LHCN-M2 (cell line): Measurements from ENCODE around the gene LSM8. TPM values are rescaled to one million over a fixed set of nuclear protein-coding genes. Genes with fewer than 3 reads are reported as not detected.
"Not testable (repeated sequence)": the region's sequence is repeated elsewhere in the genome, so short reads cannot be mapped to it uniquely, and the experiment has no call there.

ENCODE experiments used
- DNase-seq: peaks from one replicate; pipeline ENCODE4 v3.0.0-alpha.2; 2012; ENCODE audit warnings: low read depth
- total RNA-seq: library from RNA; depleted of rRNA; stranded (reverse); fragments of >200 nt; gene quantifications from 2 replicates; pipeline ENCODE4 v1.2.3, GENCODE V29; 2014; rRNA removed

The LSM8 gene
- total RNA-seq, 1 experiment from 2014 or later = 71.4 TPM

DNA sequence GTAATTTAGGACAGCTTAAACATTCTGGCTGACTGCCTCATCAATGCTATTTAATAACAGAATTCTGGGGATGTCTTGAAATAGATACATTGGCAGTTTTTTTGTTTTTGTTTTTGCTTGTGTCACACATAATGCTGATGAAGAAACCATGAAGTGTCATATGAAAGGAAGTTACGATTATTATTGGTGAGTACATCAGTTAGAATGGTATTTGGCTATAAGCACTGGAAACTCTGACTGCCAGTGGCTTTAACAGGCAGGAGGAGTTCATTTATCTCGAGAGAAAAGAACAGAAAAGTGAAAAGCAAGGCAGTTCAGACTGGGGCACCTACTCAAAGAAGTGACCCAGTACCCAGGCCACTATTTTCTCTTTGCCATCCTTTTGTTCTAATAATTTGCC, 18.1 kb downstream of the LSM8 start:
- no peak for DNase-seq

- DNase-seq = peak; percentile 82
These were observed 30.3 kb downstream of the LSM8 start for GRCh38 chr7:118214051-118214832.

DNA sequence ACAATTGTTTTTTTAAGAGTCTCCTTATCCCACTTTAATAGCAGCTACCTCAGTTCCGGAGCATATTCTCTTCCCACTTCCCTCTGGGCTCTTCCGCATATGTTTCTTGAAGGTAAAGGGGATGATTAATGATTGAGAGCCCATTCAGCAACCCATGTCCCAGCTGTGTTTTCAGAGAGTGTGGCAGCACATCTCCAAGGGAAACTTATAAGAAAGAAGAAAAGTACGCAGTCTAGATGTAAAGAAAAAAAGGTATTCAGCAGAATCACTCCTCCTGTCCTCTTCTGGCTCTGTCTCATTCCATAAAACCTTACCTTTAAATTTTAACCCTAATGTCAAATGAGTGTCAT, 30.8 kb downstream of the LSM8 start:
- no peak for DNase-seq

DNA sequence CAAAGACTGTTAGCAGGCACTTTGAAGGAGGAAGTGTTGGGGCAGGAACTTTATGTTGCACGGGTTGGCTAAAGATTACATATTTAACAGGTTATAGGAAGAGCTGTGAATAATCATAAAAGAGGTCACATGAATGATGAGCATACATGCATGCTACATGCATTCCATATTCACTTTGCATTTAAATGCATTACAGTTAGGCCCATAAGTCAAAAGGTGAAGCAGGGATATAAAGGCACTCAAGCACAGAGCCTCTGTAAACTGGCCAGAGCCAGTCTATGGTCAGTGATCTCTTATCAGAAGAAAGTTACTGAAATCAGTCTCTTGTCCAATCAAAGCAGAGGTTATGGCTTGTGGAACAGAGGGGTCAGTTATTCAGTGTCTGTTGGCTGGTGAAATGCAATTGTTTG, 33.3 kb downstream of the LSM8 start:
- no peak for DNase-seq

- no peak for DNase-seq
These were observed 34.6 kb downstream of the LSM8 start for GRCh38 chr7:118218413-118219156.

DNA sequence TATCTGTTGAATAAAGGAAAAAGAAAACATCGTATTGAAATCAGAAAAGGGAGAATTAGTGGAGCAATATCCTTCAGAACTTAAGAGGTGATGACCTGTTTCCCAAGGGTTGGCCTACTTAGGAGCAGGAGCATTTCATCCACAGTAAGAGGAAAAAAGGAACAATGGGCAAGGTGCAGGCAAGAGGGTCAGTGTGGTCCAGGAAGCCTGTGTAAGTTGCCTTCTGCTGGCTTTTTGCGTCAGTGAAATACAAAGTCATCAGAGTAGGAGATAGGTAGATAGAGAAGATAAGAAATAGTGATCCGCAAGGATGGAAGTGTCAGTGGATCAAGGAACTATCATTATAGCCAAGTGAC, 35.2 kb downstream of the LSM8 start:
- no peak for DNase-seq

- DNase-seq = peak; percentile 21
These were observed 36.6 kb downstream of the LSM8 start for GRCh38 chr7:118220583-118220982.

DNA sequence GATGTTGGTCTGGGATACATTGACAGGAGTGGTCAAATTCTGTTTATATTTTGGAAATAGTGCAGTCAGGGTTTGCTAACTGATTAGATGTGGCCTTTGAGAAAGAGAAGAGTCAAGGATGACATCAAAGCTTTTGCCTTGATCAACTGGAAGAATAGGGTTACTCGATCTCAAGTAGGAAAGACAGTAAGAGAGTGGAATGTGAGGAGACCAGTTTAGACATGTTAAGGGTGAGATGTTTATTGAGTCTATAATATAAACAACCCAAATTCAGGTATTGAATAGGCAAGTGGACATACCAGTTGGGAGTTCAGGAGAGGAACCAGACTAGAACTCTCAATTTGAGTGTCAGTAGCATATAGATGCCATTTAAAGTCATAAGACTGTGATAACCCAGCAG, 38.6 kb downstream of the LSM8 start:
- DNase-seq = no peak

DNA sequence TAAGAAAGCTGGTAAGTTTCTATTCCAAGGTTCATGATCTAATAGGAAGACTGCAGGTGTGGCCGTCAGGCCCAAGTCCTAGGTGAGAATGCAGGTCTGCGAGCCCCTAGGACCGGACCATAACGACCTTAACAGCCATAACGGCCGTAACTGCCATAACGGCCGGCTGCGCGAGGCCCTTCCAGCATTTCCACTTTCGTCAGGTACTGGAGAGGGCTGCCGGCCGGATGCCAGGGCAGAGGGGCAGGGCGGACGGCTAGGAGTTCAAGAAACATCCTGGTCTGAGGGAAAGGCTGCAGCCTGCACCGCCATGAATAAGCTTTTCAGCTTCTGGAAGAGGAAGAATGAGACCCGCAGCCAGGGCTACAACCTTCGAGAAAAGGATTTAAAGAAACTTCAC, 40.6 kb downstream of the LSM8 start, which contains the start of gene ANKRD7:
TSS of gene ANKRD7 (plus strand) at position 184 of the 400 bp plus-strand sequence. CDS start at position 311, 127 bp downstream.
- DNase-seq = no peak

- DNase-seq = no peak
These were observed 48.9 kb downstream of the LSM8 start for GRCh38 chr7:118232837-118233236.

DNA sequence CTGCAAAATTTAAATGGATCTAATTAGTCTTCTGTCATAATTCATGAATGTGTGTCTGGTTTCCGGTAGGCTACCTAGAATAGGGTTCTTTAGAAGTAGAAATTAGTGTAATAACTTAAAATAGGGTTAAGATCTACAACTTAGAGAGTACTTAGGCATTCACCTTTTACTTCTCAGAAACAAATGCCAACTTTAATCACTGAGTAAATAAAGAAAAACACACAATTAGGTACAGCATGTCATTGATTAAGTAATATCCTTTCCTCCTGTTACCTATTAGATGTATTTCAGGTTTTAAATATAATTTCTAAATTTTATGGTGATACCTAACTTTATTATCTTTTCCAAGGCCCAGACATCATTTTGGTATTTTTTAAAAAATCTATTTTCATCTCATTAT, 49.8 kb downstream of the LSM8 start:
- DNase-seq = no peak

- no peak for DNase-seq
These were observed 55.0 kb downstream of the LSM8 start for GRCh38 chr7:118239014-118239413.

DNA sequence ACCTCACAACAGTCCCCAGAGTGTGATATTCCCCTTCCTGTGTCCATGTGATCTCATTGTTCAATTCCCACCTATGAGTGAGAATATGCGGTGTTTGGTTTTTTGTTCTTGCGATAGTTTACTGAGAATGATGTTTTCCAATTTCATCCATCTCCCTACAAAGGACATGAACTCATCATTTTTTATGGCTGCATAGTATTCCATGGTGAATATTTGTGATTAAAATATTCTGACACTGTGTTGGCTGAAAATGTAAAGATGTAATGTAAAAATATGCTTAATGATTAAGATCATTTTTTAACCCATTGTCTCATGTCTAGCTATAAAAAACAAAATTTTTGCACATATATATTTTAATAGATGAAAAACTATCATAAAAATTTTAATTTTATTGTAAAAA, 56.4 kb downstream of the LSM8 start:
- DNase-seq = not testable (repeated sequence)

Other genes with a start within 250 kb of the LSM8 start
- 1.5 and 3.6 TPM in 2 replicates for gene ANKRD7, start 40.5 kb downstream of the LSM8 start, total RNA-seq